PFSK-1 (cell line): ENCODE results near the gene THSD4.

Source experiments
- FOXP2 ChIP-seq: optimal IDR thresholded peaks from 2 replicates; pipeline ENCODE3; 2011; ENCODE audit warnings: borderline replicate concordance, control low read depth, inconsistent platforms; ENCODE audit not compliant: insufficient read depth; ENCODE audit errors: extremely low read length, extremely low read depth
- POLR2AphosphoS5 ChIP-seq: IDR thresholded peaks from 2 replicates; pipeline ENCODE4 v1.6.1; 2012; ENCODE audit warnings: low read depth, mild to moderate bottlenecking, control low read depth, low read length, moderate library complexity
- REST ChIP-seq, 2 experiments: IDR thresholded peaks; 2 replicates each; pipeline versions ENCODE4 v1.6.1 to v1.8.0; 2011 to 2012; ENCODE audit warnings: low read depth in 2 of 2, low read length in 2 of 2, control low read depth in 1 of 2, inconsistent platforms in 1 of 2, mild to moderate bottlenecking in 1 of 2, moderate library complexity in 1 of 2; ENCODE audit not compliant: insufficient read depth in 1 of 2
- SIN3A ChIP-seq: IDR thresholded peaks from 2 replicates; pipeline ENCODE4 v1.6.1; 2012; ENCODE audit warnings: mild to moderate bottlenecking, low read length, moderate library complexity, borderline replicate concordance; ENCODE audit not compliant: insufficient read depth
- TAF1 ChIP-seq: IDR thresholded peaks from 2 replicates; pipeline ENCODE4 v1.6.1; 2012; ENCODE audit warnings: low read length, control low read depth, borderline replicate concordance; ENCODE audit not compliant: insufficient read depth

Gene THSD4

DNA sequence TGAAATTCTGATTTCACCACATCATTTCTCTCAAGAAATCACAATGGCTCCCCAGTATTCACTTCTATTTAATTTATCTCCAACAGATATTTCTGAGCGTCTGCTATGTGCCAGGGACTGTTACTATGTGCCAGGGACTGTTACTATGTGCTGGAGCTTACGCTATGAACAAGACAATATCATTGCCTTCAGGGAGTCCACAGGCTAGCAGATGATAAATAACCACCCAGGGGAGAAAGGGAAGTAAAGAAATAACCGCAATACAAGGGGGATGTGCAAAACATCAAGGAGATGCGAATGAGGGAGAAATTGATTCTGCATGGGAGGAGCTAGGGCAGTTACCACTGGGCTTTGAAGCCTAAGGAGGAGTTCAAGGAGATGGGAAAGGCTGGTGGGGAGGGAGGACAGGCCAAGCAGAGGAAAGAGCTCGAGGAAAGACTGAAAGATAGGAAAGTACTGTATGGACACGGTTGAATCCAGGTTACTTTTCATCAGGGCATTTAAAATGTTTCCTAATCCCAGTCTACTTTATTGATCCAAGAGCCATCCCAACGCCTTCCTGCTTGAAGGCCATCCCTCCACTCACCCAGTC lies 2.5 kb downstream of the THSD4 start:
- TF ChIP-seq TAF1 (no peak), SIN3A (no peak), POLR2AphosphoS5 (no peak), FOXP2 (no peak), REST (IDR thresholded peaks at IDR 0.05; ENCODE audit: insufficient read depth in 1 of 2, low read depth in 2 of 2, low read length in 2 of 2) (no peak)

GRCh38 chr15:71118345-71118744 lies 3.1 kb downstream of the THSD4 start:
- no peak for TF ChIP-seq SIN3A
- TF ChIP-seq FOXP2 = no peak
- no peak for TF ChIP-seq TAF1
- no peak for TF ChIP-seq POLR2AphosphoS5
- TF ChIP-seq REST (IDR thresholded peaks at IDR 0.05; ENCODE audit: insufficient read depth in 1 of 2, low read depth in 2 of 2, low read length in 2 of 2) = no peak

- TF ChIP-seq SIN3A (no peak), REST (IDR thresholded peaks at IDR 0.05; ENCODE audit: insufficient read depth in 1 of 2, low read depth in 2 of 2, low read length in 2 of 2) (no peak), TAF1 (no peak), POLR2AphosphoS5 (no peak), FOXP2 (no peak)
These were observed 3.8 kb downstream of the THSD4 start for GRCh38 chr15:71118881-71119632.

DNA sequence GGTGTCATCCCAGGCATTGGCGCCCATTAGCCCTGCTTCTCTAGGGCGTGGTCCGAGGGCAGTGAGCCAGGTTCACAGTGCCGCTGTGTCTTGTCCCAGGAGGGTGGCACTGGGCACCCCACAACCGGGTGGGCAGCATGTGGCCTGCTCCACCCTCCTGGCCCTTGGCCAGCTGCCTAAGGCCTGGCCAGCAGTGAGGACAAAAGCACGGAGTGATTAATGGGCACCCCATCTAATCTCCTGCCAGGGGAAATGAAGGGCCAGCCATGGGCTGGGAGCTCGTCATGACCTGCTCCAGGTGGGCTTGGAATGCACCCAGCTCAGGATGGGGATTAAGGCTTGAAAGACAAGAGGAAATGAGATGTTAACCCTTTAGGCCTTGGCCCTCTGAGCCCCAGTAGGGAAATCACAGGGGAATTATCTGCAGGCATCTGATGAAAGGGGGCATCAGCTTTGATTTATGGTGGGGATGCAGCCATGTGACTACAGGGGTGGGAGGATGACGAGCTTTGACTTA lies 5.2 kb downstream of the THSD4 start:
- TF ChIP-seq POLR2AphosphoS5 (no peak), SIN3A (no peak), TAF1 (no peak), REST (IDR thresholded peaks at IDR 0.05; ENCODE audit: insufficient read depth in 1 of 2, low read depth in 2 of 2, low read length in 2 of 2) (no peak), FOXP2 (no peak)

GRCh38 chr15:71121442-71121841 lies 6.2 kb downstream of the THSD4 start:
- TF ChIP-seq POLR2AphosphoS5 (no peak), SIN3A (no peak), TAF1 (no peak), REST (IDR thresholded peaks at IDR 0.05; ENCODE audit: insufficient read depth in 1 of 2, low read depth in 2 of 2, low read length in 2 of 2) (no peak), FOXP2 (no peak)
